H1 (cell line): Measurements from ENCODE around the gene COX19. TPM values are rescaled to one million over a fixed set of nuclear protein-coding genes. Genes with fewer than 3 reads are reported as not detected.

Source experiments
- CTCF ChIA-PET: fragments of 300-600 bp; sonication (Branson Sonifier 250); formaldehyde crosslinking; loops from one replicate; lab custom pipeline; 2021; ENCODE audit not compliant: partially characterized antibody; lab: Charles Lee
- POLR2A ChIA-PET: fragments of 300-600 bp; sonication (Branson Sonifier 250); formaldehyde crosslinking; loops from one replicate; lab custom pipeline; 2021; ENCODE audit warnings: inconsistent platforms; ENCODE audit not compliant: partially characterized antibody; lab: Charles Lee
- DNase-seq, 2 experiments: peaks; one replicate each; pipeline versions ENCODE4 v3.0.0 to v3.0.0-alpha.2; 2010 to 2022; ENCODE audit warnings: low spot score in 2 of 2, low read depth in 1 of 2, mixed read lengths in 1 of 2
- FAIRE-seq: peaks from 2 replicates; lab custom pipeline; 2011; peaks lifted over from hg19 to GRCh38; lab: Jason Lieb, UNC
- H2AFZ ChIP-seq: 2 replicates; pipeline ENCODE4 v1.8.1; 2012; ENCODE audit warnings: low read length, inconsistent platforms
- H2AK5ac ChIP-seq: 2 replicates; pipeline ENCODE4 v1.6.1; 2013; ENCODE audit warnings: low read depth, low read length
- H2BK120ac ChIP-seq: replicated peaks from 2 replicates; pipeline ENCODE3; 2013; ENCODE audit warnings: low read depth, low read length, inconsistent platforms
- H2BK12ac ChIP-seq: 2 replicates; pipeline ENCODE4 v1.6.1; 2013; ENCODE audit warnings: low read depth, low read length
- H2BK15ac ChIP-seq: 2 replicates; pipeline ENCODE4 v1.6.1; 2013; ENCODE audit warnings: low read length
- H2BK20ac ChIP-seq: 2 replicates; pipeline ENCODE4 v1.6.1; 2013; ENCODE audit warnings: low read length
- H2BK5ac ChIP-seq: 2 replicates; pipeline ENCODE4 v1.6.1; 2013; ENCODE audit warnings: low read depth, low read length
- H3K14ac ChIP-seq: 2 replicates; pipeline ENCODE4 v1.6.1; 2013; ENCODE audit warnings: inconsistent platforms; ENCODE audit not compliant: insufficient read length
- H3K18ac ChIP-seq: 2 replicates; pipeline ENCODE4 v1.6.1; 2013; ENCODE audit warnings: low read length; ENCODE audit errors: extremely low read depth
- H3K23ac ChIP-seq: 2 replicates; pipeline ENCODE4 v1.6.1; 2013; ENCODE audit warnings: inconsistent platforms; ENCODE audit not compliant: insufficient read length
- H3K23me2 ChIP-seq: 2 replicates; pipeline ENCODE4 v1.6.1; 2013; ENCODE audit warnings: low read depth, low read length
- H3K27ac ChIP-seq: 2 replicates; pipeline ENCODE4 v1.6.1; 2011; ENCODE audit warnings: low read depth, low read length, inconsistent platforms
- H3K27me3 ChIP-seq, 4 experiments: replicated peaks in 1 of 4; 1 replicate in 1 of 4; 2 replicates in 3 of 4; pipeline versions ENCODE4 v1.6.1 to v1.8.1; 2011 to 2013; ENCODE audit warnings: low read length in 3 of 4, mild to moderate bottlenecking in 3 of 4, inconsistent platforms in 2 of 4, mixed read lengths in 2 of 4, moderate library complexity in 1 of 4; ENCODE audit not compliant: control insufficient read depth in 3 of 4, insufficient read depth in 3 of 4; ENCODE audit errors: extremely low read depth in 1 of 4
- H3K36me3 ChIP-seq, 4 experiments: 2 replicates each; pipeline versions ENCODE4 v1.6.1 to v1.8.1; 2011 to 2013; ENCODE audit warnings: mild to moderate bottlenecking in 4 of 4, low read length in 3 of 4, moderate library complexity in 2 of 4, control low read depth in 1 of 4, inconsistent platforms in 1 of 4; ENCODE audit not compliant: insufficient read depth in 4 of 4, control insufficient read depth in 2 of 4
- H3K4ac ChIP-seq: replicated peaks from 2 replicates; pipeline ENCODE3; 2013; ENCODE audit warnings: low read length, low read depth, mixed read lengths, inconsistent platforms; ENCODE audit not compliant: insufficient read length
- H3K4me1 ChIP-seq, 4 experiments: replicated peaks in 1 of 4; 1 replicate in 1 of 4; 2 replicates in 3 of 4; pipeline versions ENCODE4 v1.6.1 to v1.8.1; 2011 to 2013; ENCODE audit warnings: low read length in 3 of 4, inconsistent platforms in 2 of 4, mixed read lengths in 1 of 4; ENCODE audit not compliant: insufficient read depth in 4 of 4, control insufficient read depth in 3 of 4
- H3K4me2 ChIP-seq, 2 experiments: 2 replicates each; pipeline versions ENCODE4 v1.6.1 to v1.8.1; 2011 to 2013; ENCODE audit warnings: low read depth in 2 of 2, low read length in 2 of 2, control low read depth in 1 of 2, inconsistent platforms in 1 of 2, mild to moderate bottlenecking in 1 of 2; ENCODE audit not compliant: insufficient read depth in 1 of 2
- H3K4me3 ChIP-seq, 4 experiments: fragments of 200-600, 300-600 bp in 1 of 4; sonication (generic), shearing (Covaris generic), sonication (Bioruptor Twin) in 1 of 4; 2 replicates each; pipeline versions ENCODE4 v1.5.1 to v1.8.1; 2011 to 2016; ENCODE audit warnings: low read length in 4 of 4, low read depth in 3 of 4, control low read depth in 2 of 4, inconsistent platforms in 2 of 4, mild to moderate bottlenecking in 2 of 4, mixed read lengths in 1 of 4, moderate library complexity in 1 of 4; ENCODE audit not compliant: insufficient read depth in 2 of 4; ENCODE audit errors: extremely low read depth in 1 of 4
- H3K56ac ChIP-seq: replicated peaks from 2 replicates; pipeline ENCODE3; 2013; ENCODE audit warnings: low read depth, mild to moderate bottlenecking, mixed read lengths, low read length, inconsistent platforms; ENCODE audit not compliant: insufficient read length
- H3K79me1 ChIP-seq: 2 replicates; pipeline ENCODE4 v1.6.1; 2013; ENCODE audit warnings: low read depth, low read length, control low read depth
- H3K79me2 ChIP-seq, 2 experiments: 2 replicates each; pipeline versions ENCODE4 v1.6.1 to v1.8.1; 2012 to 2013; ENCODE audit warnings: low read length in 2 of 2, mild to moderate bottlenecking in 2 of 2, inconsistent platforms in 1 of 2; ENCODE audit not compliant: insufficient read depth in 2 of 2, control insufficient read depth in 1 of 2
- H3K9ac ChIP-seq, 4 experiments: replicated peaks in 1 of 4; 1 replicate in 1 of 4; 2 replicates in 3 of 4; pipeline versions ENCODE4 v1.6.1 to v1.8.1; 2011 to 2013; ENCODE audit warnings: low read depth in 3 of 4, low read length in 3 of 4, control low read depth in 2 of 4, mild to moderate bottlenecking in 2 of 4, moderate library complexity in 2 of 4, inconsistent platforms in 1 of 4; ENCODE audit errors: extremely low read depth in 1 of 4
- H3K9me3 ChIP-seq, 2 experiments: 2 replicates each; pipeline versions ENCODE4 v1.6.1 to v1.8.1; 2012 to 2013; ENCODE audit warnings: mild to moderate bottlenecking in 2 of 2, moderate library complexity in 2 of 2, control low read depth in 1 of 2, inconsistent platforms in 1 of 2, low read depth in 1 of 2, low read length in 1 of 2, mixed read lengths in 1 of 2; ENCODE audit not compliant: insufficient read depth in 2 of 2
- H4K20me1 ChIP-seq, 2 experiments: replicated peaks in 1 of 2; 2 replicates each; pipeline versions ENCODE3 to v1.8.1; 2011 to 2013; ENCODE audit warnings: inconsistent platforms in 2 of 2, low read length in 2 of 2, mild to moderate bottlenecking in 1 of 2; ENCODE audit not compliant: insufficient read depth in 2 of 2, control insufficient read depth in 1 of 2
- H4K5ac ChIP-seq: 2 replicates; pipeline ENCODE4 v1.6.1; 2013; ENCODE audit warnings: low read length, low read depth, mixed read lengths, inconsistent platforms; ENCODE audit not compliant: insufficient read length
- H4K8ac ChIP-seq: 2 replicates; pipeline ENCODE4 v1.8.0; 2013; ENCODE audit warnings: mild to moderate bottlenecking, moderate library complexity, low read length, inconsistent platforms; ENCODE audit not compliant: insufficient read depth; ENCODE audit errors: extremely low read depth
- H4K91ac ChIP-seq: replicated peaks from 2 replicates; pipeline ENCODE3; 2013; ENCODE audit warnings: low read length, mixed read lengths, inconsistent platforms; ENCODE audit not compliant: insufficient read length
- SIX5 ChIP-seq: IDR thresholded peaks from 2 replicates; pipeline ENCODE4 v1.6.1; 2011; ENCODE audit warnings: mild to moderate bottlenecking, low read depth, low read length
- SP4 ChIP-seq: IDR thresholded peaks from 2 replicates; pipeline ENCODE4 v1.6.1; 2012; ENCODE audit warnings: low read length, inconsistent platforms
- TAF7 ChIP-seq: optimal IDR thresholded peaks from 2 replicates; pipeline ENCODE3; 2011; ENCODE audit warnings: low read depth, mild to moderate bottlenecking, inconsistent platforms, low read length, moderate library complexity, borderline replicate concordance
- WGBS, 2 experiments: shearing (Covaris generic) in 1 of 2; methylation state at CpG; one replicate each; pipeline versions ENCODE4 v1.1.6 to v1.1.7; 2013 to 2015; ENCODE audit warnings: low lambda C conversion rate in 2 of 2, mixed read lengths in 2 of 2, inconsistent platforms in 1 of 2, low coverage in 1 of 2, missing lambda C conversion rate in 1 of 2; ENCODE audit not compliant: insufficient replicate concordance in 2 of 2, insufficient coverage in 1 of 2, insufficient read length in 1 of 2; ENCODE audit errors: extremely low coverage in 1 of 2, missing lambda C conversion rate in 1 of 2; 5-methylcytosine and 5-hydroxymethylcytosine counted together
- polyA plus RNA-seq, 7 experiments: library from polyadenylated mRNA; depleted of rRNA in 3 of 7; stranded (reverse) in 5 of 7; unstranded in 2 of 7; fragments of >200 nt in 5 of 7; fragments of 200-250 nt in 2 of 7; gene quantifications; 1 replicate in 5 of 7; 2 replicates in 1 of 7; 4 replicates in 1 of 7; pipeline versions ENCODE4 v1.2.1 to v1.2.3, GENCODE V29; 2011 to 2013; ENCODE audit warnings: missing spikeins in 2 of 7, mixed read lengths in 2 of 7
- total RNA-seq: library from RNA; stranded (reverse); fragmentation: NEBNext Ultra II Directional; extraction: Animal tissue kit (Norgen Biotek cat#: 25700); gene quantifications from 2 replicates; pipeline ENCODE4 v1.2.1, GENCODE V29; 2021

The COX19 gene
- total and polyA plus RNA-seq, 2 of the 8 experiments (the other 6 are each of a cell fraction or from before 2014, with no cell fraction given): 3.9 to 7.9 TPM

GRCh38 chr7:985915-986741 lies 10.8 kb upstream of the COX19 start:
- CTCF ChIA-PET: interaction anchor here (1.1 to 1.4 kb wide), 3 partner anchors 10 to 190 kb away, joined by 3 to 5 read pairs (median 4); no protein-coding TSS in a partner anchor

More at GRCh38 chr7:985915-986741, 10.8 kb upstream of the COX19 start:
- no peaks in the 10 kb centered on the region for H3K23me2 ChIP-seq
- no peaks in the 10 kb centered on the region for H3K27me3 ChIP-seq
- 0 out of 2 replicates have a peak overlapping the region, but pooled peaks have one; percentile 29 for H2BK15ac ChIP-seq
- no peak overlapping the region for H4K5ac ChIP-seq
- no peaks in the 10 kb centered on the region for H3K9me3 ChIP-seq
- no peak overlapping the region for H2BK5ac ChIP-seq
- no peak overlapping the region for H3K4ac ChIP-seq
- TF ChIP-seq TAF7 (no peak), SIX5 (no peak), SP4 (no peak)
- H3K4me3 ChIP-seq: no peak overlapping the region
- H3K4me1 ChIP-seq: peaks cover 0 to 5% (median 1%) of the 10 kb centered on the region in 4 experiments; a peak in 3 of 7 replicates
- H3K9ac ChIP-seq: no peak overlapping the region; a peak in 1 of 7 replicates
- no peaks in the 10 kb centered on the region for H3K36me3 ChIP-seq
- no peak overlapping the region for H3K56ac ChIP-seq
- H4K8ac ChIP-seq: peak overlapping the region; percentile 51; the same call in 1 of the 2 replicates
- no peak overlapping the region for H2BK12ac ChIP-seq
- peak overlapping the region; percentile 16 for H3K14ac ChIP-seq
- H3K18ac ChIP-seq: no peak overlapping the region
- H3K23ac ChIP-seq: no peak overlapping the region
- H2AFZ ChIP-seq: no peak overlapping the region
- H3K27ac ChIP-seq: no peak overlapping the region
- H3K79me2 ChIP-seq: no peaks in the 10 kb centered on the region
- POLR2A ChIA-PET: interaction anchor here (1.0 to 2.4 kb wide), 2 partner anchors 9 to 11 kb away, joined by 4 to 12 read pairs; partner anchors contain the start of gene COX19
- 90% methylated on average over 35 of the region's 41 CpGs; no CpG with 5 or more reads in 1 of the 2 experiments for WGBS, 2 experiments
- no peak overlapping the region for H3K4me2 ChIP-seq
- FAIRE-seq: no peak
- no peak overlapping the region for H2BK120ac ChIP-seq
- no peaks in the 10 kb centered on the region for H4K20me1 ChIP-seq
- H3K79me1 ChIP-seq: no peaks in the 10 kb centered on the region
- no peak overlapping the region for H4K91ac ChIP-seq
- H2BK20ac ChIP-seq: no peak overlapping the region
- H2AK5ac ChIP-seq: no peak overlapping the region
- DNase-seq: no peak
